Psoas muscle (tissue), 8 donors: ENCODE results near the gene FMO2. TPM values are rescaled to one million over a fixed set of nuclear protein-coding genes. Genes with fewer than 3 reads are reported as not detected.

Source experiments
- ATAC-seq, 4 donors: fragments of 200-7000 bp; cut with Tn5 transposase; one replicate each; pipeline ENCODE4 v1.9.1; 2020; ENCODE audit warnings: moderate library complexity in 3 of 4, mild to moderate bottlenecking in 2 of 4
- DNase-seq, 2 donors: peaks; one replicate each; pipeline ENCODE4 v3.0.0-alpha.2; 2020
- H3K27ac ChIP-seq: fragments of 200-600 bp; one replicate; pipeline ENCODE4 v1.8.0; 2022
- H3K27me3 ChIP-seq, 3 donors: fragments of 200-600 bp in 1 of 3; one replicate each; pipeline versions ENCODE4 v1.6.1 to v1.8.0; 2013 to 2022; ENCODE audit warnings: low read length in 2 of 3, mild to moderate bottlenecking in 2 of 3, moderate library complexity in 1 of 3; ENCODE audit not compliant: insufficient read depth in 3 of 3
- H3K36me3 ChIP-seq, 2 donors: fragments of 200-600 bp in 1 of 2; one replicate each; pipeline versions ENCODE4 v1.6.1 to v1.8.0; 2013 to 2022; ENCODE audit warnings: low read depth in 1 of 2, mild to moderate bottlenecking in 1 of 2, moderate library complexity in 1 of 2; ENCODE audit not compliant: insufficient read depth in 1 of 2
- H3K4me1 ChIP-seq: fragments of 200-600 bp; one replicate; pipeline ENCODE4 v1.8.0; 2022
- H3K4me3 ChIP-seq: fragments of 200-600 bp; one replicate; pipeline ENCODE4 v1.8.0; 2022; ENCODE audit warnings: mild to moderate bottlenecking
- H3K9me3 ChIP-seq: fragments of 200-600 bp; one replicate; pipeline ENCODE4 v1.8.0; 2022
- CTCF ChIP-seq: fragments of 200-600 bp; IDR thresholded peaks from one replicate; pipeline ENCODE4 v1.8.0; 2022; ENCODE audit warnings: antibody characterized with exemption
- whole genome bisulfite sequencing, 3 donors: extraction: QIAGEN DNeasy Blood & Tissue Kit; methylation state at CpG; one replicate each; pipeline versions ENCODE4 v1.1.6 to v1.1.7; 2013; 5-methylcytosine and 5-hydroxymethylcytosine counted together
- intact Hi-C, 2 donors: fragments of 100-400 bp; cut with DNase I; formaldehyde crosslinking; loops; one replicate each; pipeline versions ENCODE4 v1.11.0 to v1.14.2; 2022
- polyA plus RNA-seq, 3 donors: library from polyadenylated mRNA; stranded (reverse); fragments of 200-250 nt; gene quantifications; one replicate each; pipeline ENCODE4 v1.2.3, GENCODE V29; 2013
- total RNA-seq, 4 donors: library from RNA; stranded (reverse); fragmentation: NEBNext Ultra II Directional in 2 of 4; extraction: Animal tissue kit (Norgen Biotek cat#: 25700) in 2 of 4; gene quantifications; one replicate each; pipeline versions ENCODE4 v1.2.1 to v1.2.4, GENCODE V29; 2021 to 2023
- donor health status: healthy with polysubstance abuse.
- donor health status: DM: no; HTN: no; CAD: no; lungs with moderate emphysema.
- donor health status: Bipolar disorder and iron deficiency.
- donor health status: healthy.
- donor health status: DM: yes; HTN: yes; CAD: no.
- donor health status: DM: no; HTN: no; CAD: no.
- donor health status: DM: no; HTN: no; CAD: no.
- donor health status: DM: yes; HTN: yes; CAD: no.

Gene FMO2
- total and polyA plus RNA-seq, 7 donors = 6.9 to 54.1 (median 17.1) TPM

- DNase-seq (no peak), ATAC-seq (no peak)
- H3K4me1 ChIP-seq = peaks cover 2% of the 10 kb centered on the region
- TF ChIP-seq CTCF = no peak
- H3K9me3 ChIP-seq = no peaks in the 10 kb centered on the region
- WGBS, 3 donors = 76 to 91% (median 87%) methylated on average over 2 of the region's 2 CpGs
- intact Hi-C loops = loop anchor here in 1 of 2 donors (5.0 kb wide), 1 partner anchor 427 kb away; no protein-coding TSS in a partner anchor
- H3K27me3 ChIP-seq = no peaks in the 10 kb centered on the region
- H3K27ac ChIP-seq = no peak overlapping the region
- H3K36me3 ChIP-seq = no peaks in the 10 kb centered on the region
- H3K4me3 ChIP-seq = no peak overlapping the region
Observed at GRCh38 chr1:171219346-171220080, 34.4 kb downstream of the FMO2 start.

GRCh38 chr1:171220081-171220420 lies 35.0 kb downstream of the FMO2 start:
- no peaks in the 10 kb centered on the region for H3K36me3 ChIP-seq
- no peaks in the 10 kb centered on the region for H3K9me3 ChIP-seq
- ATAC-seq = no peak
- no peaks in the 10 kb centered on the region for H3K27me3 ChIP-seq
- intact Hi-C loops = loop anchor here in 1 of 2 donors (5.0 kb wide), 1 partner anchor 428 kb away; no protein-coding TSS in a partner anchor
- H3K4me3 ChIP-seq = no peak overlapping the region
- H3K4me1 ChIP-seq = peaks cover 2% of the 10 kb centered on the region
- no peak for DNase-seq
- peak overlapping the region; percentile 36 for H3K27ac ChIP-seq
- WGBS, 3 donors = 69 to 77% (median 71%) methylated on average over 2 of the region's 2 CpGs
- no peak for TF ChIP-seq CTCF

GRCh38 chr1:171220581-171221054 lies 35.5 kb downstream of the FMO2 start:
- peak overlapping the region; percentile 36 for H3K27ac ChIP-seq
- H3K4me1 ChIP-seq = peaks cover 2% of the 10 kb centered on the region
- WGBS, 3 donors = 19 to 27% (median 23%) methylated on average over 11 of the region's 11 CpGs
- no peak for TF ChIP-seq CTCF
- ATAC-seq = no peak
- H3K36me3 ChIP-seq = no peaks in the 10 kb centered on the region
- no peak for DNase-seq
- intact Hi-C loops = loop anchor here in 1 of 2 donors (5.0 kb wide), 1 partner anchor 428 kb away; no protein-coding TSS in a partner anchor
- H3K27me3 ChIP-seq = no peaks in the 10 kb centered on the region
- H3K9me3 ChIP-seq = no peaks in the 10 kb centered on the region
- no peak overlapping the region for H3K4me3 ChIP-seq

- 48 to 56% (median 54%) methylated on average over 5 of the region's 5 CpGs for WGBS, 3 donors
- Histone ChIP-seq H3K27ac (no peak overlapping the region), H3K27me3 (no peaks in the 10 kb centered on the region), H3K4me3 (no peak overlapping the region), H3K36me3 (no peaks in the 10 kb centered on the region), H3K4me1 (peaks cover 2% of the 10 kb centered on the region), H3K9me3 (no peaks in the 10 kb centered on the region)
- intact Hi-C loops = loop anchor here in 1 of 2 donors (5.0 kb wide), 1 partner anchor 430 kb away; no protein-coding TSS in a partner anchor
- no peak for TF ChIP-seq CTCF
- DNase-seq (no peak), ATAC-seq (no peak)
Observed at GRCh38 chr1:171221665-171222591, 36.8 kb downstream of the FMO2 start.
